ENCODE data around the gene ARHGAP15.

ARHGAP15 gene

DNA sequence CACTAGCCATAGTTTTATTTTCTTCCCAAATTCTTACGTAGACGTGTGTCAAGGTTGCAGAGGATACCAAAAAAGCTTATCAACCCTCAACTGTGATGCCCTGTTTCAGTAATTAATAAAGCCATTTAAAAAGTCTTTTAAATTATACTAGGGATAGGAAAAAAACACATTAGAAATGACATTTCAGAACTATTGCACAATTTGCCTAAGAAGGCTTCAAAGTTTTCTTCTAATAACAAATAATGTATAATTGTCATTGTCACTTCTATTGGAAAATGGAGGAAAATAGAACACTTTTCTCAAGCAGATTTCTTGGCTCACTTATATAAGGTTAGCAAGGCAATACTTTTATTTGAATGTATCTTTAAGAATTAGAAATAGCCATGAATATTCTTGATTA lies 253.8 kb downstream of the ARHGAP15 start:
- Histone ChIP-seq H2AFZ (ENCODE audit: low read depth) (no peak overlapping the region), H3K36me3 (ENCODE audit: insufficient read depth) (no peaks in the 10 kb centered on the region), H3K27ac (no peak overlapping the region), H3K79me2 (ENCODE audit: insufficient read depth, low read depth) (no peaks in the 10 kb centered on the region), H3K4me2 (no peak overlapping the region), H3K27me3 (ENCODE audit: insufficient read depth, low read depth) (no peaks in the 10 kb centered on the region), H3K9ac (no peak overlapping the region), H3K4me3 (IDR thresholded peaks at IDR 0.05; ENCODE audit: insufficient read depth, low read depth, low read length) (no peak overlapping the region), H3K4me1 (ENCODE audit: low read depth, poor library complexity, severe bottlenecking) (no peaks in the 10 kb centered on the region), H4K20me1 (ENCODE audit: insufficient read depth) (no peaks in the 10 kb centered on the region)
- TF ChIP-seq, protein P1, sequence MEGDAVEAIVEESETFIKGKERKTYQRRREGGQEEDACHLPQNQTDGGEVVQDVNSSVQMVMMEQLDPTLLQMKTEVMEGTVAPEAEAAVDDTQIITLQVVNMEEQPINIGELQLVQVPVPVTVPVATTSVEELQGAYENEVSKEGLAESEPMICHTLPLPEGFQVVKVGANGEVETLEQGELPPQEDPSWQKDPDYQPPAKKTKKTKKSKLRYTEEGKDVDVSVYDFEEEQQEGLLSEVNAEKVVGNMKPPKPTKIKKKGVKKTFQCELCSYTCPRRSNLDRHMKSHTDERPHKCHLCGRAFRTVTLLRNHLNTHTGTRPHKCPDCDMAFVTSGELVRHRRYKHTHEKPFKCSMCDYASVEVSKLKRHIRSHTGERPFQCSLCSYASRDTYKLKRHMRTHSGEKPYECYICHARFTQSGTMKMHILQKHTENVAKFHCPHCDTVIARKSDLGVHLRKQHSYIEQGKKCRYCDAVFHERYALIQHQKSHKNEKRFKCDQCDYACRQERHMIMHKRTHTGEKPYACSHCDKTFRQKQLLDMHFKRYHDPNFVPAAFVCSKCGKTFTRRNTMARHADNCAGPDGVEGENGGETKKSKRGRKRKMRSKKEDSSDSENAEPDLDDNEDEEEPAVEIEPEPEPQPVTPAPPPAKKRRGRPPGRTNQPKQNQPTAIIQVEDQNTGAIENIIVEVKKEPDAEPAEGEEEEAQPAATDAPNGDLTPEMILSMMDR (conservative IDR thresholded peaks at IDR 0.05; ENCODE audit: low read depth, low read length) = no peak

DNA sequence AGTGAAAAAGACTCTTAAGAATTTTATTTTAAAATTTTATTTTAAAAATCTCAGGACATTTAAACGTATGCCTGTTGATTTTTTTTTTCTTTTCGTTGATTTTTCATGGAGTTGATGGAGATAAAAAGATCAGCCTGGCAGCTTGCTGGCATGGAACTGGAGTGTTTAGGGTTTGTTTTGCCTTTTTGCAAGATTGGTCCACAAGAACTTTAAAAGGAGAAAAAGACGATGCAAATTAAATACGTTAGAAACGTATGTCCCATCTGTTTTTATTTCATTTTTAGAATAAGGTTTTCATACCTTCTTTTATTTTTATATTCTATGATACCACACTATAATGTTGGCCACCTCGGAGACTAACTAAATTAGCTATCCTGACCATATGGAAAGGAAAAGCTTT lies 254.9 kb downstream of the ARHGAP15 start:
- no peaks in the 10 kb centered on the region for H3K36me3 ChIP-seq (ENCODE audit: insufficient read depth)
- H3K27me3 ChIP-seq (ENCODE audit: insufficient read depth, low read depth) = no peaks in the 10 kb centered on the region
- H3K4me3 ChIP-seq (IDR thresholded peaks at IDR 0.05; ENCODE audit: insufficient read depth, low read depth, low read length) = no peak overlapping the region
- H2AFZ ChIP-seq (ENCODE audit: low read depth) = no peak overlapping the region
- H3K27ac ChIP-seq = no peak overlapping the region
- H3K9ac ChIP-seq = no peak overlapping the region
- no peaks in the 10 kb centered on the region for H3K79me2 ChIP-seq (ENCODE audit: insufficient read depth, low read depth)
- TF ChIP-seq, protein P1 (conservative IDR thresholded peaks at IDR 0.05; ENCODE audit: low read depth, low read length) = no peak
- H3K4me1 ChIP-seq (ENCODE audit: low read depth, poor library complexity, severe bottlenecking) = no peaks in the 10 kb centered on the region
- no peak overlapping the region for H3K4me2 ChIP-seq
- H4K20me1 ChIP-seq (ENCODE audit: insufficient read depth) = no peaks in the 10 kb centered on the region

DNA sequence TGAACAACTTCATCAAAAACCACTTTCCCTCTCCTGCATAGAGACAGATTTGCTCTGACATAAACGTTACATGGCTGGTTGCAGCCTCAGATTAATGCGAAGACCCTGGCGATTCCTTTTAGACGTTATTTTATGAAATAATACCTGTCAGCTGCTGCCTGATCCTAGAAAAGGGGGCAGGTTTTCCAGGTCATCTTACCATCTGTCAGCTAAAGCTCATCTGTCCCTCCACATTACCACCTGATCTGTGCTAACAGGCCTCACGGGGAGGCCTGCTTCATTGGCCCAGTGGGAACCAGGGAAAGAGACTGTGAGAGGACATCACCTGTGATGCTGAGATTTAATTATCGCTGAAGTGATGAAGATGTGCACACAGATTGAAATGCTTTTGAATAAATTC lies 261.0 kb downstream of the ARHGAP15 start:
- H3K79me2 ChIP-seq (ENCODE audit: insufficient read depth, low read depth) = no peaks in the 10 kb centered on the region

DNA sequence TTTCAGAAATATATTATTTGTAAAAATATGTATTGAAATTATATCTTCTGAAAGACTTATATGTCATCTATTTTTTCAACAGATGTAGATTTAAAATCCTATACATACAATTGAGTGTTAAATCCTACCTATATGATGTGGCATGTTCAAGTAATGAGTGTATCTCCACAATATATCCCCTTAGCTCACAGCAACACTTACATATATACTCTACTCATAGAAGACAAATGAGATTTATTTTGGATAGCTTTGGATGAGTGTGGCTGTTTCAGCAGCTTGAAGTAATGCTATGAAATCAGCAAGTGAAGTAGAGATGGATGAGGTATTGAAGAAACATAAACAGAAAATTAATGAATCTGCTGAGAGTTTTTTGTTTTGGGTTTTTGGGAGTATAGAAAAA lies 263.1 kb downstream of the ARHGAP15 start:
- Histone ChIP-seq H3K79me2 (ENCODE audit: insufficient read depth, low read depth) (no peaks in the 10 kb centered on the region), H4K20me1 (ENCODE audit: insufficient read depth) (no peaks in the 10 kb centered on the region), H3K27ac (no peak overlapping the region), H3K36me3 (ENCODE audit: insufficient read depth) (no peaks in the 10 kb centered on the region), H3K9ac (no peak overlapping the region), H2AFZ (ENCODE audit: low read depth) (no peak overlapping the region), H3K4me2 (no peak overlapping the region), H3K4me1 (ENCODE audit: low read depth, poor library complexity, severe bottlenecking) (peaks cover 2% of the 10 kb centered on the region), H3K27me3 (ENCODE audit: insufficient read depth, low read depth) (no peaks in the 10 kb centered on the region), H3K4me3 (IDR thresholded peaks at IDR 0.05; ENCODE audit: insufficient read depth, low read depth, low read length) (no peak overlapping the region)
- TF ChIP-seq, protein P1 (conservative IDR thresholded peaks at IDR 0.05; ENCODE audit: low read depth, low read length) = no peak

More for the DNA sequence above, 261.0 kb downstream of the ARHGAP15 start:
- TF ChIP-seq, protein P1 (conservative IDR thresholded peaks at IDR 0.05; ENCODE audit: low read depth, low read length) = no peak
- Histone ChIP-seq H3K4me3 (IDR thresholded peaks at IDR 0.05; ENCODE audit: insufficient read depth, low read depth, low read length) (no peak overlapping the region), H4K20me1 (ENCODE audit: insufficient read depth) (no peaks in the 10 kb centered on the region), H3K27ac (no peak overlapping the region), H3K36me3 (ENCODE audit: insufficient read depth) (no peaks in the 10 kb centered on the region), H3K27me3 (ENCODE audit: insufficient read depth, low read depth) (no peaks in the 10 kb centered on the region), H3K9ac (no peak overlapping the region), H3K4me2 (no peak overlapping the region), H2AFZ (ENCODE audit: low read depth) (no peak overlapping the region), H3K4me1 (ENCODE audit: low read depth, poor library complexity, severe bottlenecking) (no peaks in the 10 kb centered on the region)

All from KMS-11 (cell line).